Esophagus muscularis mucosa (tissue), 4 donors: ENCODE data around the gene KCND3. TPM values are rescaled to one million over a fixed set of nuclear protein-coding genes. Genes with fewer than 3 reads are reported as not detected.
"Not testable (repeated sequence)": the region's sequence is repeated elsewhere in the genome, so short reads cannot be mapped to it uniquely, and the experiment has no call there.

Experiments used
- DNase-seq: peaks from one replicate; pipeline ENCODE4 v3.0.0-alpha.2; 2017; ENCODE audit errors: extremely low spot score
- H3K27ac ChIP-seq, 4 donors: fragments of 200-600 bp; sonication (generic); replicated peaks in 1 of 4; 1 replicate in 3 of 4; 2 replicates in 1 of 4; pipeline ENCODE4 v1.5.1; 2016 to 2019; ENCODE audit warnings: mild to moderate bottlenecking in 1 of 4
- H3K27me3 ChIP-seq, 4 donors: fragments of 200-600 bp; sonication (generic); one replicate each; pipeline versions ENCODE4 v1.5.1 to v1.6.0; 2016 to 2019
- H3K36me3 ChIP-seq, 4 donors: fragments of 200-600 bp; sonication (generic); one replicate each; pipeline ENCODE4 v1.5.1; 2016 to 2019
- H3K4me1 ChIP-seq, 4 donors: fragments of 200-600 bp; sonication (generic); one replicate each; pipeline ENCODE4 v1.5.1; 2016 to 2019
- H3K4me3 ChIP-seq, 4 donors: fragments of 200-600 bp; sonication (generic); 1 replicate in 2 of 4; 2 replicates in 2 of 4; pipeline ENCODE4 v1.5.1; 2016 to 2019; ENCODE audit warnings: mild to moderate bottlenecking in 4 of 4, moderate library complexity in 1 of 4
- H3K9me3 ChIP-seq, 4 donors: fragments of 200-600 bp; sonication (generic); 1 replicate in 3 of 4; 2 replicates in 1 of 4; pipeline ENCODE4 v1.5.1; 2016 to 2019
- EP300 ChIP-seq: sonication (generic); formaldehyde crosslinking; IDR thresholded peaks from one replicate; pipeline ENCODE4 v1.6.1; 2017; ENCODE audit warnings: antibody characterized with exemption
- POLR2A ChIP-seq: fragments of 450-650 bp; IDR thresholded peaks from one replicate; pipeline ENCODE4 v1.6.1; 2017; ENCODE audit warnings: antibody characterized with exemption, moderate library complexity, mild to moderate bottlenecking, low read depth
- POLR2AphosphoS5 ChIP-seq, 2 donors: sonication (generic); formaldehyde crosslinking; IDR thresholded peaks; one replicate each; pipeline ENCODE4 v1.6.1; 2017; ENCODE audit warnings: antibody characterized with exemption in 2 of 2
- WGBS: methylation state at CpG from one replicate; pipeline ENCODE4 v1.1.5; 2018; 5-methylcytosine and 5-hydroxymethylcytosine counted together
- intact Hi-C: fragments of 100-400 bp; cut with DNase I; formaldehyde crosslinking; loops from one replicate; pipeline ENCODE4 v1.15.1; 2023
- total RNA-seq, 4 donors: library from RNA; depleted of rRNA; stranded (reverse); fragments of >200 nt; gene quantifications; one replicate each; pipeline versions ENCODE4 v1.1.0 to v1.2.1, GENCODE V29; 2016
- TF ChIP-seq, protein P1 (sequence below), 3 experiments: fragments of 200-600 bp in 2 of 3; fragments of 450-650 bp in 1 of 3; sonication (generic) in 2 of 3; IDR thresholded peaks; one replicate each; pipeline ENCODE4 v1.5.1; 2017 to 2019; ENCODE audit warnings: antibody characterized with exemption in 3 of 3, mild to moderate bottlenecking in 2 of 3, moderate library complexity in 1 of 3

The KCND3 gene
- total RNA-seq, 4 donors from 2014 or later: 25.7 to 57.6 (median 47.5) TPM

DNA sequence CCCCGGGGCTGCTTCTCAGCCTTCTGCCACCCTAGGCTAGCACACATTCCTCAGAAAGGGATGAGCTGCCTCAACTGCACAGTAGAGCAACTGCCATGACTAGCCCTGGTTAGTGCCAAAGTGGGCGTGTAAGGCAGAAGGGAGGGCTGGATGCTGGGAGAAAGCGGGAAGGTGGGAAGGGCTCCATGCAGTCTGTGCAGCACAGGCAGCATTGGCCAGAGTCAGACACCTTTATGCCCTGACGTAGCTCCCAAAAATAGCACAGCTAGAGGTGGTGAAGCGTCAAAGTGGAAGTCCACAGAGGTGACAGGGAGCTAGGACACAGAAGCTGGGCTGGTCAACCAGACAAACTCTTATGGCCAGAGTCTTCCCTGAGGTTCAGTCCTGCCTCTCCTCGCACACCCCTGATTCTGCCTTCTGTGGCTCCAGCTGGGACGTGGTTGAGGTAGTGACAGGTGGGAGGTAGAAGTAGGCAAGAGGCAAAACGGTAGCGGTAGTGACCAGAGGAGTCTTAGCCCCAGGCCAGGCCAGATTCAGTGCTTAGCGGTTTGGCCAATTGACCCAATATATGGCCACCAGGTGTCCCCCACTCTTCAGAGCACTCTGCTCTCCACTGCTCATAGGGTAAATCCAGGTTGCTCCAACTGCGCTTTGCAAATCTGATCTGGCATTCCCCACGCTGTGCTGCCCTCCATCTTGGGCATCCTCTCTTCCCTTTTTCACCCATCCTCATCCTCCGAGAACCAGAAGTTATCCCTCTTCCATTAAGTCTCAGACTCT, 188.2 kb downstream of the KCND3 start:
- Histone ChIP-seq H3K27me3 (no peaks in the 10 kb centered on the region), H3K36me3 (no peaks in the 10 kb centered on the region), H3K27ac (no peak overlapping the region), H3K4me1 (peaks cover 0 to 7% (median 0%) of the 10 kb centered on the region in 4 donors), H3K9me3 (no peaks in the 10 kb centered on the region), H3K4me3 (no peak overlapping the region)
- no peak for TF ChIP-seq POLR2AphosphoS5 (IDR thresholded peaks at IDR 0.05)
- TF ChIP-seq, protein P1, sequence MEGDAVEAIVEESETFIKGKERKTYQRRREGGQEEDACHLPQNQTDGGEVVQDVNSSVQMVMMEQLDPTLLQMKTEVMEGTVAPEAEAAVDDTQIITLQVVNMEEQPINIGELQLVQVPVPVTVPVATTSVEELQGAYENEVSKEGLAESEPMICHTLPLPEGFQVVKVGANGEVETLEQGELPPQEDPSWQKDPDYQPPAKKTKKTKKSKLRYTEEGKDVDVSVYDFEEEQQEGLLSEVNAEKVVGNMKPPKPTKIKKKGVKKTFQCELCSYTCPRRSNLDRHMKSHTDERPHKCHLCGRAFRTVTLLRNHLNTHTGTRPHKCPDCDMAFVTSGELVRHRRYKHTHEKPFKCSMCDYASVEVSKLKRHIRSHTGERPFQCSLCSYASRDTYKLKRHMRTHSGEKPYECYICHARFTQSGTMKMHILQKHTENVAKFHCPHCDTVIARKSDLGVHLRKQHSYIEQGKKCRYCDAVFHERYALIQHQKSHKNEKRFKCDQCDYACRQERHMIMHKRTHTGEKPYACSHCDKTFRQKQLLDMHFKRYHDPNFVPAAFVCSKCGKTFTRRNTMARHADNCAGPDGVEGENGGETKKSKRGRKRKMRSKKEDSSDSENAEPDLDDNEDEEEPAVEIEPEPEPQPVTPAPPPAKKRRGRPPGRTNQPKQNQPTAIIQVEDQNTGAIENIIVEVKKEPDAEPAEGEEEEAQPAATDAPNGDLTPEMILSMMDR (IDR thresholded peaks at IDR 0.05): peak in 2 of 3 experiments; percentile 28 to 45
- no peak for DNase-seq
- 87% methylated on average over 11 of the region's 13 CpGs for WGBS
- intact Hi-C loops: no loop called here

GRCh38 chr1:111799722-111800121, 189.7 kb downstream of the KCND3 start:
- H3K36me3 ChIP-seq, H3K9me3 ChIP-seq, intact Hi-C loops, H3K4me1 ChIP-seq, H3K27ac ChIP-seq, DNase-seq, H3K4me3 ChIP-seq, H3K27me3 ChIP-seq: not testable (repeated sequence)
- 94% methylated on average over 3 of the region's 14 CpGs for whole genome bisulfite sequencing

GRCh38 chr1:111798580-111798979, 190.9 kb downstream of the KCND3 start:
- peaks cover 0 to 7% (median 0%) of the 10 kb centered on the region in 4 donors for H3K4me1 ChIP-seq
- intact Hi-C loops: no loop called here
- no peak for DNase-seq

GRCh38 chr1:111795401-111795800, 194.1 kb downstream of the KCND3 start:
- intact Hi-C loops: no loop called here
- WGBS: 81% methylated on average over 6 of the region's 6 CpGs
- no peaks in the 10 kb centered on the region for H3K36me3 ChIP-seq
- peaks cover 0 to 7% (median 0%) of the 10 kb centered on the region in 4 donors for H3K4me1 ChIP-seq
- TF ChIP-seq, protein P1 (IDR thresholded peaks at IDR 0.05): no peak
- TF ChIP-seq EP300 (no peak), POLR2AphosphoS5 (IDR thresholded peaks at IDR 0.05) (no peak), POLR2A (no peak)
- no peaks in the 10 kb centered on the region for H3K27me3 ChIP-seq
- no peaks in the 10 kb centered on the region for H3K9me3 ChIP-seq
- H3K4me3 ChIP-seq: no peak overlapping the region
- no peak for DNase-seq
- no peak overlapping the region for H3K27ac ChIP-seq

More at GRCh38 chr1:111798580-111798979, 190.9 kb downstream of the KCND3 start:
- TF ChIP-seq, protein P1 (IDR thresholded peaks at IDR 0.05): no peak
- TF ChIP-seq EP300 (no peak), POLR2A (no peak), POLR2AphosphoS5 (IDR thresholded peaks at IDR 0.05) (no peak)
- WGBS: 93% methylated on average over 2 of the region's 2 CpGs
- H3K27ac ChIP-seq: no peak overlapping the region
- H3K9me3 ChIP-seq: no peaks in the 10 kb centered on the region
- no peaks in the 10 kb centered on the region for H3K36me3 ChIP-seq
- no peaks in the 10 kb centered on the region for H3K27me3 ChIP-seq
- H3K4me3 ChIP-seq: no peak overlapping the region

DNA sequence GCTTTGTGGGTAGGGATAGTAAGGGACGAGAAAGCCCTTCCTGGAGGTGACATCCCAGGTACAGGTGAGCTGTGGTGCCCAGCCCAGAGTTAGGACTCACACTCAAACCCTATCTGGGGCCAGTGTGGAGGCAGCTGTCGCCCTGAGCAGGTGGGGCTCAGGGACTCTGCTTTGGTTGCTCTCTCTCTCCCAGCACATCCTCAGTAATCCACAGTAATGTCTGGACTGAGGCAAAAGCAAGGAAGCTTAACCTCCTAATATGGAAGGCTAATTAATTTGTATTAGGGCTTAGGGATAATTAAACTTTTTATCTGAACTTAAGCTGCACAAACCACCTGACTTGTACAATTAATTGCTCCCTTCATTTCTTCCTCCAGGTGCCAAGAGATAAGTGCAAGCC, 195.5 kb downstream of the KCND3 start:
- H3K9me3 ChIP-seq: no peaks in the 10 kb centered on the region
- H3K27ac ChIP-seq: no peak overlapping the region
- intact Hi-C loops: no loop called here
- no peaks in the 10 kb centered on the region for H3K27me3 ChIP-seq
- 45% methylated on average over 2 of the region's 2 CpGs for WGBS
- H3K4me1 ChIP-seq: peaks cover 0 to 13% (median 6%) of the 10 kb centered on the region in 4 donors
- H3K4me3 ChIP-seq: no peak overlapping the region
- no peaks in the 10 kb centered on the region for H3K36me3 ChIP-seq
- TF ChIP-seq EP300 (no peak), POLR2A (no peak), POLR2AphosphoS5 (IDR thresholded peaks at IDR 0.05) (no peak)
- TF ChIP-seq, protein P1 (IDR thresholded peaks at IDR 0.05): no peak
- DNase-seq: no peak
